Hindlimb muscle (tissue), 1 donor: ENCODE data around the gene ABCA5. TPM values are rescaled to one million over a fixed set of nuclear protein-coding genes. Genes with fewer than 3 reads are reported as not detected.

Source experiments
- DNase-seq: peaks from one replicate; pipeline ENCODE4 v3.0.0-alpha.2; 2013
- polyA plus RNA-seq: library from polyadenylated mRNA; unstranded; fragments of 120-200 nt; gene quantifications from one replicate; pipeline ENCODE4 v1.2.1, GENCODE V29; 2013; ENCODE audit not compliant: insufficient read length

The ABCA5 gene
- polyA plus RNA-seq, 1 donor, result 22.3 TPM

DNA sequence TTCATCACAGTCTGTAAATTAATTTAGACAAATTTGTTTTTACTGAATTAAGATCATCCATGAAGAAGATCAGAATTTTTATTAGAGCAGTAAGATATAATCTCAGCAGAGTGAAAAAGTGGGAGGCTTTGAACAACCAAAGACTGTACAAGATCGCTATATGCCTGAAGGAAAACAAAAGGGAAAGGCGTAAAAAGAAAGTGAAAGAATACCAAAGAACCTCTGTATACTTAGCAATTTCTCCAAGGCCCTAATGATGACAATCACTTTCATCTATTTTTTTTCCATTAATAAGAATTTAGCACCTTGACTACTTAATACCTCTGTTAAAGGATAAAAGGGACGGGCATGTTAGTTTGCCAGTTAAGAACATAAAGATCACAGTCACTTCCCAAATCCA lies 59.7 kb downstream of the ABCA5 start:
- DNase-seq, result no peak

DNA sequence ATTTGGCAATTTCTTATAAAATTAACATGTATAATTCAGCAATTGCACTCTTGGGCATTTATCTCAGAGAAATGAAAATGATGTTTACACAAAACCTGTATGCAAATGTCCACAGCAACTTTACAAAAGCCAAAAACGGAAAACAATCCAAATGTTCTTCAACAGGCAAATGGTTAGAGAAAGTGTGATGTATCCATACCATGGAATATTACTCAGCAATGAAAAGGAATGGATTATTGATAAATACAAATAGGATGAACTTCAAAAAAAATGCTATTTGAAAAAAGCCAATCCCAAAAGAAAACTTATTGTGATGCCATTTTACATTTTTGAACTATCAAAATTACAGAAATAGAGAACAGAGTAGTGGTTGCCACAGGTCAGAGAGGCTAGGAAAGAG lies 61.1 kb downstream of the ABCA5 start:
- DNase-seq, result no peak

DNA sequence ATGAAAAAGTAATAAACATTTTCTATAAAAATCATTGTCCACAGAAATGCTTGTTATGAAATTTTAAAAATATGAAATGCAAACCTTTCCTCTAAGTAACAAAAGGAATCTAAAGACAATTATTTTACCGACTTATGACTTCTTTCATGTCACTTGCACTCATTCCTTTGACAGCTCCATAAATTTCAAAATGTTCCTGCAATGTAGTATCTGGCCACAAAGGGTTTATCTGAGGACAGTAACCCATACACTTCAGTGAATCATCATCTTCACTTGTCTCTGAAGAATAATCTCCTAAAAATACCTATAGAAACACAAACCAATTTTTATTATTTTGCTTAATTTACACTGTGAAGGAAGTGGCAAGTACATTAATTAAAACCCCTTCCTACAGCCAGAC lies 72.7 kb downstream of the ABCA5 start:
- DNase-seq, result no peak

DNA sequence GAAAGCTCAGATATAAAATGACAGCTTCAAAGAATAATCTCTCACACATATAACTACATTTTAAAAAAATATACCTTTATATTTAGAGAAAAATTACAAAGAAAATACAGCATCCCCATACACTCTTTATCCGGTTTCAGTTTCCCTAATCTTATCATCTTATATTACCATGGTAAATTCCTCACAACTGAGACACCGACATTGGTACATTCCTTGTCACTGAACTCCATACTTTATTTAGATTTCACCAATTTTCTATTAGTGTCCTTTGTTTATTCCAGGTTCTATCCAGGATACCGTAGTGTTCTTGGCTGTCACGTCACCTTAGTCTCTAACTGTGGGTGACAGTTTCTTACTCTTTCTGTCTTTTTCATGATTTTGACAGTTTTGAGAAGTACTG lies 76.3 kb downstream of the ABCA5 start:
- no peak for DNase-seq

DNA sequence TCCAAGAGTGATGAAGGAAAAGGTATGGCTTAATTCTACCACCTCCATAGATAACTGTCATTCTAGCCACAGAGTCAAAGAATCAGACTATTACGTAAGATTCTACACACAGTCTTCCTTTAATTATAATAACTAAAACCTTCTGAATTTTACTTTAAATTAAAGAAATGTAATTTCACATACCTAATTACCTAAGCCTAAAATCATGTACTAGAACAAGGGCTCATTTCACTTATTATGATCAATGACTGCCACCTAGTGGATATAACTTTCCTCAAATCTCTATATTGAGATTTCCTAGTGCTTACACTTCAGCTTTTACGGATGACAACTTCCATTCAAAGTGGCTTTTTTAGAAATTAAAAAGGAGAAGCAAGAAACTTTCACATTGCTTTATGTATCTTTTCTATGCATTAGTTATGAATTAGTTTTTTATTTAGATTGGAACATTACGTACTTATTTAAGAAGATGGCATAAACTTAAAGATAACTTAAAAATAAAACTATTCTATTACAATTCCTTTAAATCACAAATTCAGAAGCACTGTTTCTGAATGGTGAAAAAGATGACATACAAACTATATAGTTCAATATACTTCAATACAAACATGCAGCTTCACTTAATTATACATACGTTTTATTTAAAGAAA lies 80.1 kb downstream of the ABCA5 start:
- peak; percentile 50 for DNase-seq

DNA sequence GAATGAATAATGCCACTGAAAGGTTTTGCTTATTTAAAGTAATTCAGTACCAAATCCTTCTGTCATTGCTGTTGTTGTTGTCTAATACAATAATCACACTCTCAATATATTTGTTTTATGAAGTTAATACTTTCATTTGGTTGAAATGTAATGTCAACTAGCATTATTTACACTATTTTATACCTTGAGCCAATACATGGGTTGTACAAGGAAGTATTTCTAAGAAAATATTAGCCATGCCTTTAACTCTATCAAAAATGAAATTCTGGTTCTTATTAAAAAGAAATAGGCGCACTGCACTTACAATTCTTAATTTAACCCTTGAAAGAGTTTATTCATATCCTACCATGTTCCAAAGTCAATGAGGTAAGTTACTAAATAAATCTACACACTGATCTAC lies 80.7 kb downstream of the ABCA5 start:
- DNase-seq, result no peak

DNA sequence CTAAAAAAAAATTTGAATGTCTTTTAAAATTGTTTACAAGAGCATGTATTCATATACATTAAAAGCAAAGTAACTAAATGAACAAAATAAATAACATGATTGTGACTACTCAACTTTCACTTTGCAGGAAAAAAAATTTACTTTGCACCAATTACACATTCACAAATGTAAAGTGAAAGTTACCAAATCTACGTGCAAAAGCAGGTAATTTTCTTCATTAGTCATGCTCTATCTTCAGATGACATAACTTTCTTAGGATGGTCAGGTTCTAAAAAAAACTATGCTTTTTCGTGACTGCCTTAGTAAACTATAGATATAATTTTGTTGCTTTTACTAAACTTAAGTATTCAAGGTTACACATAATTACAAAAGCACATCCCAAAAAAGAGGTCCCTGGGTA lies 81.3 kb downstream of the ABCA5 start:
- DNase-seq, result no peak

DNA sequence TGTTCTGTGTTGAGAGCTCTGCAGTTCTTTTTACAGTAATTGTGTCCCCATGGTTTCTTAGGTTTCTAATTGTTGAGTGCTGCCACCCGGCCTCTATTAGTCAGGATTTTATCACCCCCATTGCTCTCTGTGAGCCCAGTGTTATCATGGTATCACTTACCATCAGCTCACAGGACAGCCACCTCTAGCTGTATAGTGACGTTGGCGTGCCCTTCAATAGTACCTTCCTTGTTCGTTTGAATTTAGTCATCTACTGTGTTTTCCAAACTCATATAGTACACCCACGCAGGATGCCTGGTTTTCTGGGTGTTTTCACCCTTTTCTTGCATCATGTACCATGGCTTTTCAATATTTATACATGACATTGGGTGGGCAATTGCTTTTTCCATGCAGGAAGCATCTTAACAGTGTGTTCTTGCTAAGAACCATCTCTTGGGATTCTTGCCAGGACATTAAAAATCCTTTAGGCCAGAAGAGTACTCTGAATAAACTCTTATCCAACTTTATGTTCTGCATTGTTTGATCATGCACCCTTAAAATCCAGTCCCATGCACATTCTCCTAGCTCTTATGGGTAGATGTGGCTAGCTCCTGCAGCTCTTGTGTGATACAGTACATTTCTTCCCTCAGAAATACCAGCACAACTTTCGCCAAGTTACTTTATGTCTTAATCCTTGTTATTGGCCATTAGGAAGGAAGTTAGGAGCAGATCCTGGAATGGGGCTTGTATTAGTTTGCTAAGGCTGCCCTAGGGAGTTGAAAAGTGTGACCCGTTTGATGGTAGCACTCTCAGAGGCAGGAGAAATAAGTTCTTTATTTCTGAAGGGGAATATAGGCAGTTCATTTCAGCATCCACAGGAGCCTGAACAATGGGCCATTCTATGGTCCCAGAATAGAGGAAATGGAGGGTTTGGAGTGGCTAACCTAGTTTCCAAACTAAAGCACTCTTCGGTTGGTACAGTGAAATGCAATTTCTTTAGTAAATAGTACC lies 87.0 kb downstream of the ABCA5 start:
- no peak for DNase-seq

DNA sequence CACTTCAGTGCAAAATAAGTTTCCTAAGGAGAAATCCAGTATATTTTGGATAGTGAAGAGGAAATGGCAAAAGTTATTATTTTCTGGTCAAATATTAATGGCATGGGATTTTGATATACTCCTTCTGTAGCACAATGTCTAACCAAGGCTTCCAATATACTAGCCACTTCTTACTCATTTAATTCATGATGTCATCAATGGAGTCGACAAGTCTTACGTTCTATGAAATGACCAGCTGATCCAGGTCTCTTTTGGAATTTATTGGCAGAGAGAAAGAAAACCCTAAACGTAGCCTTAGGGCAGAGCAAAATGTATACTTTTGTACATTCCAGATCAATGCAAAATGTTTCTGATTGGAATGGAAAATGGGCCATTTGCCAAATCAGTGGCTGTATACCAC lies 90.0 kb downstream of the ABCA5 start:
- DNase-seq, result no peak

DNA sequence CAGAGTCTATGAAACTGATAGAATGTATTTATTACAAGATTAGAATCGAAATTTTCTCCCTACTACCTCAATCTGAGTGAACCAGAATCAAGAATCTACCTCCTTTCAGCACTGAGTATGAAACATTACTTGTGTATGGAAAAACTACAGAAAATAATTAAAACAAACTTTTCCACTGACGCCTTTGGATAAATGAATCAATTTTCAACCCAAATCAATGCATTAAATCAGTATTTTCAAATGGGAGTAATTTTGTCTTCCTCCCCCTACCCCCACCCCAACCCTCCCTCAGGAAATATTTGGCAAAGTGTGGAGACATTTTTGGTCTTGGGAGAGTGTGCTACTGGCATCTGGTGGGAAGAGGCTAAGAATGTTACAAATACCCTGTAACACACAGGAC lies 90.5 kb downstream of the ABCA5 start:
- DNase-seq, result no peak

DNA sequence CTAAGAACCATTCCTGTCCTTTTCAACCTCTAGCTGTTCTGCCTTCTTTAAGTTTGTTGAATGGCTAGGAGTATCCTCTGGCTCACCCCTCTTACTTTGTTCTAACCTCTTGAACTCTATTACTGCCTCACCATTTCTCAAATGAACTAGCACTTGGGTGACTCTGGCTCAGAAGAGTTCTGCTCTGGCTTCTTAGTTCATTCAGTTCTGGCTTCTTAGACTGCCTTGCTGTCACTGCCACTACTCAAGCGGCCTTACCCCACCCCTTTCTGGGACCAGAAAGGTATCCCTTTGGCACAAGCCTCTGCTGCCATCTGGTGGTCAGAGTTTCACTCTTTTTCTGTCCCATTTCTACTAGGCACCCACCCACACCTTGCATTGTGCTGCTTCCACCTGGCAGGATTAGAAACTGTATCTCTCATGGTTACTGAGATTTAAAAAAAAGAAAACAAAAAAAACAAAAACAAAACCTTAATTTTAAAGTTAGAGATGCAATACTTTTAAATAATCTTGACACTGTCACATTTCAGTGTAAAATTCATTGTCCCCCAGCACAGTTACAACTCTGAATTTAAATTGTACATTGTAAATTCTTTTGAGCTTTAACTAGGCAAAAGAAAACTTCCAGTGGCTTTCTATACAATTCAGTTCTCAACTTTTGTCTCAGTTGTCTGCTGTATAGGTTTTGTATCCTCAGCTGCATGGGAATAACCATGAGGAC lies 91.4 kb downstream of the ABCA5 start:
- peak; percentile 80 for DNase-seq

DNA sequence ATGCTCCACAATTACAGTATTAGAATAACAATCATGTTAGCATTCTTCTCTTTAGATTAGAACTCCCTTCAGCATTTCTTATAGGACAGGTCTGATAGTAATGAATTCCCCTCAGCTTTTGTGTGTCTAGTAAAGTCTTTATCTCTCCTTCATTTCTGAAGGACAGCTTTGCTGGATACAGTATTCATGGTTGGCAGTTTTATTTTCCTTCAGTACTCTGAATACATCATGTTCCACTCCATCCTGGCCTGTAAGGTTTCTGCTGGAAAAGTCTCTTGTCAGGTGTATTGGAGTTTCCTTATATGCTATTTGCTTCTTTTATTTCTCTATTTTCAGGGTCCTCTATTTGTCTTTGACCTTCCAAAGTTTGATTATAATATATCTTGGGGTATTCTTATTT lies 94.3 kb downstream of the ABCA5 start:
- no peak for DNase-seq

DNA sequence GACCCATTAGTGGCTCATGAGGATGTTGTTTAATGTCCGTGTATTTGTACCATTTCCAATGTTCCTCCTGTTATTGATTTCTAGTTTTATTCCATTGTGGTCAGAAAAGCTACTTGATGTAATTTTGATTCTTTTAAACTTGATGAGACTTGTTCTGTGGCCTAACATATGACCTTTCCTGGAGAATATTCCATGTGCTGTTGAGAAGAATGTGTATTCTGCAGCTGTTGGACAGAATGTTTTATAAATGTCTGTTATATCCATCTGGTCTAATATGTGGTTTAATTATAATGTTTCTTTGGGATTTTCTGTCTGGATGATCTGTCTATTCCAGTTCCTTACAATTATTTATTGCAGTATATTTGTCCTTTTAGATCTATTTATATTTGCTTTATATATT lies 95.4 kb downstream of the ABCA5 start:
- no peak for DNase-seq

DNA sequence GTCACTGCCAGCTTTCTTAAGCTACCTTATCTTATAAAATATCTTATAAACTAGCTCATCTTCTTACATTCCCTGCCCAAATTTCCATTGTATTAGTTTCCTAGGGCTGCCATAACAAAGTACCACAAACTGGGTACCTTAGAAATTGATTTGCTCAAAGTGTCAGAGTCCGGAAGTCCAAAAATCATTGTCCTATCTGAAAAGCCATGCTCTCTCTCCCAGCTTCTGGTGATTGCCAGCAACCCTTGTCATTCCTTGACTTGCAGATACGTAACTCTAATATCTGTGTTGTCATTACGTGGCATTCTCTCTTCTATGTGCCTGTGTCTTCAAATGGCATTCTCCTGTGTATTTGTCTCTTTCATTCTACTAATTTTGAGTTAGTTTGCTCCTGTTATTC lies 96.0 kb downstream of the ABCA5 start:
- DNase-seq, result no peak

DNA sequence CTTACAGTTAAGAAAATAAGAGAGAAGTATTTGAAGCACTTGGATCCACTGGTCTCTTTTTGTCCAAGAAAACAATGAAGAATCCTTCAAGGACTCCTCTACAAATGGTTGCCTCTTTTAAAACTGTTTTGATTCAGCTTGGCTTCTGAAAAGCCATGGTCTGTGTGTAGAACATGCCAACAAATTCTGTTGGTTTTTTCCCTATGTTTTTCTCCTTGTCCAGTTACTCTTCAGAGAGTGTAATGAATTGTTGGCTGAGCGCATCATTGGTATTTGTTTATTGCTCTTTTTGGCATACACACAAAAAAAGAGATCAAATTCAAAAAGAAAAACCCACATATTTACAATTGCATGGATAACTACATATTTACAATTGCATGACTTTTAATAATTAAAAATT lies 98.4 kb downstream of the ABCA5 start, which contains the start of gene ABCA10:
ABCA10 (minus strand) TSS at position 249 of the 400 bp plus-strand sequence. CDS start 3,466 bp downstream, outside the sequence.
- DNase-seq, result peak; percentile 51

DNA sequence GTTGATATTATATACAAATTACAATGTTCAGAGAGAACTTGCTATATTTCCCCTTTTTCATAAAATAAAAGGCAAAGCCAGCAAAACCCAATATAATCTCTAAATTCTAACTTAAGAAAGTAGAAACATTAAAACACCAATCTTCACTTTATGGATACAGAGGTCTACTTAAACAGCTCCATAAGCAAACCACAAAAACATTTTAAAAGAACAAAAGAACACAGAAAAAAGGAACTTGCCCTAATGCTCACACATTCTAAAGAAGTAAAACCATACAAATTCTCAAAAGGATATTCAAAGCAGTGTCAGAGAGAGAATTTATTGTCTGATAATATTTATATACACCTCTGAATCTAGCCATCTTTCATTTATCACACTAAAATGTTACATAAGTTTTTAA lies 98.9 kb downstream of the ABCA5 start:
- no peak for DNase-seq

DNA sequence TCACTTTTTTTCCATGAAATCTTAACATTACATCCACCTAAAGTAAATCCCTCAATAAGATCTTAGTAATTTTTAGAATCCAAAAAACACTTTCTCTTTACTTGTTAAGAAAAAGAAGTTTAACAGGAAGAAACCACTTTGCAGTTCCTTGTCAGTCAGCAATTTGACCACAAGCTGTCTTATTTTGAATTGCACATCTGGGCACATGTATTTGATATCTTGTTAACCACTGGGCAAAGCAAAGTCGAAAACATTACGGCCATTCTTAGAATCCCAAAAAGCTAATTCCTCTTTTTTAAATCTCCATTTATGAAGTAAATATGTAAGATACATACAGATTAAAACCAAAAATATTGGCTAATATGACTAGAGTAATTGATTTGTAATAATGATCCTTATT lies 99.4 kb downstream of the ABCA5 start:
- DNase-seq, result no peak

DNA sequence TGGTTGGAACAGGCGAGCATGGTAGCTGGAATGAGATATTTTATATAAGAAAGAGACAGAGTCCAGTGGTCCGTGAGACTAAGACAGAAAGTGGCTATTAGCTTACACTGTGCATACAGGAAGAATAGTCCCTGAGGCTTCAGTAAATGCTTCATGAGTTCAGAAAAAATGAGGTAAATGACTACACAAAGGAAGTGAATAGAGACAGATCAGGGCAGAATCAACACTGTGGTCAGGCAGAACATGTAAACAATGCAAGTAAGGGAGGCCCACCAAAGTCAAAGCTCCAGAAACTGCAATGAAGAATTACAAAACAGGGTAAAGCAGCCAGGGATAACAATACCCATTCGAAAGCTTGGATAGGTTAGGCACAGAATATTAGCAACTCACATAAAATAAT lies 103.1 kb downstream of the ABCA5 start:
- DNase-seq, result no peak

DNA sequence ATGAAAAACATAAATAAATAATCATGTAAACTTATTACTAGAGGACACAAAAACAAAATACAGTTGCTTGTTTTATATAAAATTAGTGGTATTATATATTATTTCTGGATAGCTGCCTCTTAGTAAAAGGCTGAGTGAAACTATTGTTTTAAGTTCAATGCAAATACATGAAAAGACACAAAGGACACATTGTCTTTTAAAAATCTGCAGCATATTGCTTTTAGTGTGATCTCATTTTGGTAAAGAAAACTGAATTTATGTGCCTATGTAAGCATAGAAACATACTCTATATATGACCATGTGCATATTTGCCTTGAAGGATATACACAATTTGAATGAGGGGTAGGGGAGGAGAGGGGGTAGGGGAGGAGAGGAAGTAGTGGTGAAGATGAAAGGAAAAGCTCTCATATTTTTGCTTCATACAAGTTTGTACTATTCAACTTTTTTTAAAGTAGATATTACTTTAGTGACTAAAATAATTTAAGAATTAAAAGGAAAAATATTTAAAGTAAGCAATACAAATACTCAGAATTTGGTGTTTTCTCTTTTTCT lies 104.2 kb downstream of the ABCA5 start:
- DNase-seq, result no peak

DNA sequence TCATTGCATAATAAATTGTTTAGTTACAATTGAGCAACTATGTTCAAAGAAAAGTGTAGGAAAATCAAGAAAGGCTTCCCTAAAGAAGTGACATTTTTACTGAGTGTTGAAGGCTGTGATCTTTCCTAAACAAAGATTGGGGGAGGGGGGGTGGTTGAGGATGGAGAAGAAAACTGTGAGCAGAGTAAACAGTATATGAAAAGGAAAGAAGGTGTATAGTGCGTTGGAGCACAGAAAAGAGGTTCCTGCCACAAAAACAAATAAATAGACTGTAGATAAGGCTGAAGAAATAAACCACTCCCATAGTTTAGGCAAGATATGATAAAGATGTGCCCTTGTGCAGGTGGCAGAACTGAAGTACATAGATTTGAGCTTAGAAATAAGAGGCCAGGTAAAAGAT lies 106.8 kb downstream of the ABCA5 start:
- no peak for DNase-seq

DNA sequence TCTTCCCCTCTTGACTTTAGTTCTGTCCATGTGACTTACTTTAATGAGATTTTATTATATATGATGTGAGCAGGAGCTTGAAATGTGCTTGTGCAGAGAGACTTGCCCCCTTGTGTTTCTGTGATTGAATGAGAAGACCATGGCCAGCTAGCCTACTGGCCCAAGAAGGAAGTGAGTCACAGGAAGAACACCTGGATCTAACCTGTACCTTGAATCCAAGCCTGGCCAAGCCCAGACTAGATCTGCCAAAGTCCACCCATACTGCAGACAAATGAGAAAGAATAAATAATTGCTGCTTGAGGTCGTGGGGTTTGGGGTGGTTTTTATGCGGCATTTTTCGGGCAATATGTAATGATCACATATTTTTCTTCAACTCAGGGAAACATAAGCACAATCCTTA lies 107.9 kb downstream of the ABCA5 start:
- DNase-seq, result no peak

DNA sequence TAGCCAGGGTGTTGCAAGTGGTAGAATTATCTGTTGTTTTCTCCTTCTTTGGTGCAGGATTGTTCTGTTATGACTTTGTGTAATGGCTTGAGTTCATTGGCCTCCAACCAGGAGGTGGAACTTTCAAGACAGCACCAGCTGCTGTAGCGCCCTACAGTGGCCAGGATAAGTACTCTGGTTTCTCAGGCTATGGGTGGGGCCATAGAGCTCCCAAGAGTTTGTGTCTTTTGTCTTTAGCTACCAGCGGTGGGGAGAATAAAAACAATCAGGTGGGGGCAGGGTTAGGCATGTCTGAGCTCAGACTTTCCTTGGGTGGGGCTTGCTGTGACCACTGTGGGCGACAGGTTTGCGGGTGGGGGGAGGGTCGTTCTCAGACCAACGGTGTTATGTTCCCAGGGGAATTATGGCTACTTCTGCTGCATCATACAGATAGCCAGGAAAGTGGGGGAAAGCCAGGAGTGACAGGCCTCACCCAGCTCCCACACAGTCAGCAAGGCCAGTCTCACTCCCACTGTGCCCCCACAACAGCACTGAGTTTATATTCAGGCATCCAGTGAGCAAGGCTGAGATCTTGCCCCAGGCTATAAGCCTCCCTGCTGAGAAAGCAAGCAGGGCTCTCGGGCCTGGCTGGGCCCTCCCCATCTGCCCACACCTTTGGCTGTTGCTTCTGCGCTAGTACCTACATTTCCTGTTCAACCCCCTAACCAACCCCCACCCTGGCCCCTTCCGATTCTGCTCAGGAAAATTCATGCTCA lies 113.7 kb downstream of the ABCA5 start:
- no peak for DNase-seq
